ENCODE data around the gene NLE1. TPM values are rescaled to one million over a fixed set of nuclear protein-coding genes. Genes with fewer than 3 reads are reported as not detected.
"Not testable (repeated sequence)": the region's sequence is repeated elsewhere in the genome, so short reads cannot be mapped to it uniquely, and the experiment has no call there.

NLE1 gene
- total RNA-seq, 2 donors from 2014 or later = 12.9 to 17.9 TPM

GRCh38 chr17:35094902-35095301 is 47.2 kb downstream of the NLE1 start:
- Histone ChIP-seq H3K27me3 (no peaks in the 10 kb centered on the region), H3K36me3 (replicated peaks in 1 of 2; ENCODE audit: insufficient read depth in 1 of 2, low read depth in 2 of 2) (peaks cover 0 to 3% of the 10 kb centered on the region in 2 donors), H3K9me3 (no peaks in the 10 kb centered on the region), H3K4me3 (no peak overlapping the region), H3K4me1 (peaks cover under 1% of the 10 kb centered on the region), H3K27ac (no peak overlapping the region)
- 70 to 82% methylated on average over 2 of the region's 2 CpGs for WGBS, 2 donors
- no peak for ATAC-seq
- intact Hi-C loops (cut with DNase I) = no loop called here
- no peak for DNase-seq
- TF ChIP-seq POLR2A (IDR thresholded peaks at IDR 0.05) = no peak
- TF ChIP-seq CTCF (IDR thresholded peaks at IDR 0.05) = no peak

- DNase-seq; H3K9me3 ChIP-seq; H3K27me3 ChIP-seq; H3K27ac ChIP-seq; H3K4me3 ChIP-seq; ATAC-seq; H3K36me3 ChIP-seq (replicated peaks in 1 of 2; ENCODE audit: insufficient read depth in 1 of 2, low read depth in 2 of 2); intact Hi-C loops (cut with DNase I): not testable (repeated sequence)
- H3K4me1 ChIP-seq = peaks cover 25% of the 10 kb centered on the region
- 87 to 90% methylated on average over 11 of the region's 11 CpGs for WGBS, 2 donors
These were observed 51.4 kb downstream of the NLE1 start for GRCh38 chr17:35090707-35091106.

GRCh38 chr17:35089586-35090296 is 52.4 kb downstream of the NLE1 start:
- H3K27ac ChIP-seq = peak overlapping the region in 2 of 4 donors; percentile 89 to 94
- H3K27me3 ChIP-seq = no peaks in the 10 kb centered on the region
- WGBS, 2 donors = 36 to 88% methylated on average over 10 to 22 of the region's 22 CpGs
- H3K4me3 ChIP-seq = no peak overlapping the region
- no peaks in the 10 kb centered on the region for H3K9me3 ChIP-seq
- H3K36me3 ChIP-seq (replicated peaks in 1 of 2; ENCODE audit: insufficient read depth in 1 of 2, low read depth in 2 of 2) = no peaks in the 10 kb centered on the region
- no peak for DNase-seq
- H3K4me1 ChIP-seq = peaks cover 25% of the 10 kb centered on the region
- ATAC-seq = peak; percentile 2
- intact Hi-C loops (cut with DNase I) = no loop called here
- TF ChIP-seq POLR2A (IDR thresholded peaks at IDR 0.05) (no peak), CTCF (IDR thresholded peaks at IDR 0.05) (peak in 2 of 7 experiments; percentile 18 to 29)

- 0% methylated on average over 1 to 52 of the region's 80 CpGs for WGBS, 2 donors
- intact Hi-C loops (cut with DNase I) = no loop called here
- Histone ChIP-seq H3K4me1 (peaks cover 25% of the 10 kb centered on the region), H3K36me3 (replicated peaks in 1 of 2; ENCODE audit: insufficient read depth in 1 of 2, low read depth in 2 of 2) (no peaks in the 10 kb centered on the region), H3K27ac (peak overlapping the region; percentile 63 to 94 (median 87)), H3K27me3 (no peaks in the 10 kb centered on the region), H3K9me3 (no peaks in the 10 kb centered on the region), H3K4me3 (peak overlapping the region; percentile 71 to 84)
- TF ChIP-seq POLR2A (IDR thresholded peaks at IDR 0.05) = peak in 2 of 3 donors; percentile 37 to 39
- peak; percentile 63 to 97 (median 86) for TF ChIP-seq CTCF (IDR thresholded peaks at IDR 0.05)
- DNase-seq (peak; percentile 87 to 92 (median 89)), ATAC-seq (peak; percentile 91)
These were observed 53.1 kb downstream of the NLE1 start for GRCh38 chr17:35088881-35089585.

- intact Hi-C loops (cut with DNase I) = no loop called here
- peak overlapping the region; percentile 71 to 84 for H3K4me3 ChIP-seq
- peak in 2 of 3 donors; percentile 46 to 63 for TF ChIP-seq POLR2A (IDR thresholded peaks at IDR 0.05)
- TF ChIP-seq CTCF (IDR thresholded peaks at IDR 0.05) = peak in 2 of 7 experiments; percentile 18 to 19
These were observed 53.7 kb downstream of the NLE1 start for GRCh38 chr17:35088356-35088880.

More at GRCh38 chr17:35088356-35088880, 53.7 kb downstream of the NLE1 start:
- ATAC-seq (peak; percentile 46), DNase-seq (peak; percentile 51 to 61 (median 54))
- peaks cover 25% of the 10 kb centered on the region for H3K4me1 ChIP-seq
- no peaks in the 10 kb centered on the region for H3K9me3 ChIP-seq
- H3K36me3 ChIP-seq (replicated peaks in 1 of 2; ENCODE audit: insufficient read depth in 1 of 2, low read depth in 2 of 2) = no peaks in the 10 kb centered on the region
- 0% methylated on average over 16 to 26 of the region's 26 CpGs for WGBS, 2 donors
- H3K27me3 ChIP-seq = no peaks in the 10 kb centered on the region
- H3K27ac ChIP-seq = peak overlapping the region; percentile 63 to 94 (median 87)
